Measurements from ENCODE around the gene ZNF629. TPM values are rescaled to one million over a fixed set of nuclear protein-coding genes. Genes with fewer than 3 reads are reported as not detected.

The ZNF629 gene
- total and polyA plus RNA-seq, 2 of the 4 experiments (the other 2 are of a cell fraction): 7.3 to 9.1 TPM

DNA sequence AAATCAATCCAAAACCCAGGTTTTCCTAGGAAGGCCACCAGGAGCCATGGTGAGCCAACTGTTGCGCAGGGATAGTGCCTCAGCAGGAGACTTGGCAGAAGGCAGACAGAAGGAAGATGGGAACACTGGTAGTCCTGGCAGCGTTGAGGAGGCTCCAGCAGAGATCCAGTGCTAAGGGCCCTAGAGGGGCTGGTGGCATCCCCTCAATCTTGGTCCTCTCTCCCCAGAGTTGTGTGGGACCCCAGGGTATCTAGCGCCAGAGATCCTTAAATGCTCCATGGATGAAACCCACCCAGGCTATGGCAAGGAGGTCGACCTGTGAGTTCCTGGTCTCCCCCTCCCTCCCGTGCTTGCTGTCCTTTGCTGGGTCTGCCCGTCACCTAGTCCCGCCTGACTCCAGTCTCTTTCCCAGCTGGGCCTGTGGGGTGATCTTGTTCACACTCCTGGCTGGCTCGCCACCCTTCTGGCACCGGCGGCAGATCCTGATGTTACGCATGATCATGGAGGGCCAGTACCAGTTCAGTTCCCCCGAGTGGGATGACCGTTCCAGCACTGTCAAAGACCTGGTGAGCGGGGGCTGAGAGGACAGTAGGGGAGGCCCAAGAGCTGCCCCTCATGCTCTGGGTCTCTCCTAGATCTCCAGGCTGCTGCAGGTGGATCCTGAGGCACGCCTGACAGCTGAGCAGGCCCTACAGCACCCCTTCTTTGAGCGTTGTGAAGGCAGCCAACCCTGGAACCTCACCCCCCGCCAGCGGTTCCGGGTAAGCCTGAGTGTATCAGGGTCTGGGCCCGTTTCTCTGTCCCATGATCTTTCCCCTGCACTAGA lies 30.8 kb downstream of the ZNF629 start:
- Histone ChIP-seq H3K9me3 (ENCODE audit: control insufficient read depth, insufficient read depth, low read length) (no peaks in the 10 kb centered on the region), H3K4me3 (ENCODE audit: insufficient read depth, low read depth, low read length) (no peak overlapping the region), H3K27me3 (ENCODE audit: control insufficient read depth, insufficient read depth, low read length) (no peaks in the 10 kb centered on the region), H2AFZ (replicated peaks; ENCODE audit: low read length, poor library complexity) (no peak overlapping the region), H2AK5ac (ENCODE audit: low read depth, low read length) (no peak overlapping the region), H3K79me1 (ENCODE audit: low read depth in 1 of 2, low read length in 2 of 2) (peaks cover 4 to 22% of the 10 kb centered on the region in 2 experiments), H3K4me2 (ENCODE audit: low read depth, low read length) (no peak overlapping the region), H4K20me1 (ENCODE audit: insufficient read depth, low read length) (no peaks in the 10 kb centered on the region), H3K56ac (ENCODE audit: extremely low read depth, insufficient read depth, low read length) (no peak overlapping the region), H3K4me1 (ENCODE audit: control insufficient read depth, insufficient read depth, low read length) (peaks cover 5% of the 10 kb centered on the region), H2BK20ac (ENCODE audit: low read depth, low read length) (no peak overlapping the region), H2AK9ac (replicated peaks; ENCODE audit: low read depth, low read length, poor library complexity) (no peak overlapping the region), H3K9me1 (ENCODE audit: insufficient read depth, low read length) (0 out of 2 replicates have a peak, but pooled peaks cover 4% of the 10 kb centered on the region), H2BK5ac (ENCODE audit: low read depth, low read length, poor library complexity, severe bottlenecking) (no peak overlapping the region), H3K27ac (ENCODE audit: insufficient read depth, low read length) (no peak overlapping the region), H3K9ac (ENCODE audit: low read depth, low read length) (no peak overlapping the region), H3K4ac (ENCODE audit: low read depth, low read length) (no peak overlapping the region), H3K14ac (replicated peaks; ENCODE audit: low read depth, low read length) (no peak overlapping the region), H3K36me3 (ENCODE audit: control insufficient read depth, insufficient read depth, low read length) (peaks cover 37% of the 10 kb centered on the region), H2BK15ac (ENCODE audit: low read depth, low read length) (no peak overlapping the region), H3K23ac (ENCODE audit: low read depth, low read length) (no peak overlapping the region), H2BK120ac (ENCODE audit: low read depth, low read length) (no peak overlapping the region), H4K5ac (ENCODE audit: low read depth, low read length) (no peak overlapping the region), H4K8ac (ENCODE audit: low read depth in 2 of 2, low read length in 2 of 2) (no peak overlapping the region), H4K91ac (ENCODE audit: insufficient read depth, low read depth, low read length) (no peak overlapping the region), H3K18ac (ENCODE audit: low read depth, low read length) (no peak overlapping the region)
- ChIA-PET POLR2A (ENCODE audit: unreplicated experiment) (no interaction called here), CTCF (no interaction called here)
- no TSS peak for BruUV-seq (replicated peaks)
- intact Hi-C loops (cut with micrococcal nuclease): no loop called here
- DNase-seq (no peak), ATAC-seq (ENCODE audit: low read depth) (no peak)
- WGBS, 2 experiments (ENCODE audit: extremely low coverage in 2 of 2, insufficient read length in 1 of 2): 98% methylated on average over 13 of the region's 20 CpGs; no CpG with 5 or more reads in 1 of the 2 experiments
- dilution Hi-C loops (cut with HindIII; ENCODE audit: low sequenced_read_pairs, unreplicated experiment): no loop called here
- in situ Hi-C loops (cut with MboI; ENCODE audit: low sequenced_read_pairs): no loop called here
- no peak for TF ChIP-seq MAZ (IDR thresholded peaks at IDR 0.05; ENCODE audit: borderline replicate concordance, low read depth, low read length)
- no peak for TF ChIP-seq MXI1 (IDR thresholded peaks at IDR 0.05; ENCODE audit: borderline replicate concordance, low read depth, low read length)
- no peak for TF ChIP-seq MAFK (IDR thresholded peaks at IDR 0.05; ENCODE audit: low read depth, low read length)
- TF ChIP-seq, protein P1, sequence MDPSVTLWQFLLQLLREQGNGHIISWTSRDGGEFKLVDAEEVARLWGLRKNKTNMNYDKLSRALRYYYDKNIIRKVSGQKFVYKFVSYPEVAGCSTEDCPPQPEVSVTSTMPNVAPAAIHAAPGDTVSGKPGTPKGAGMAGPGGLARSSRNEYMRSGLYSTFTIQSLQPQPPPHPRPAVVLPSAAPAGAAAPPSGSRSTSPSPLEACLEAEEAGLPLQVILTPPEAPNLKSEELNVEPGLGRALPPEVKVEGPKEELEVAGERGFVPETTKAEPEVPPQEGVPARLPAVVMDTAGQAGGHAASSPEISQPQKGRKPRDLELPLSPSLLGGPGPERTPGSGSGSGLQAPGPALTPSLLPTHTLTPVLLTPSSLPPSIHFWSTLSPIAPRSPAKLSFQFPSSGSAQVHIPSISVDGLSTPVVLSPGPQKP (IDR thresholded peaks at IDR 0.05; ENCODE audit: borderline replicate concordance, low read depth, low read length): no peak
- no peak for TF ChIP-seq SMC3 (IDR thresholded peaks at IDR 0.05; ENCODE audit: low read depth, low read length)
- no peak for TF ChIP-seq BHLHE40 (IDR thresholded peaks at IDR 0.05; ENCODE audit: low read depth, low read length)
- TF ChIP-seq CEBPB (IDR thresholded peaks at IDR 0.05; ENCODE audit: low read depth, low read length): no peak
- TF ChIP-seq FOS (IDR thresholded peaks at IDR 0.05; ENCODE audit: low read depth, low read length): no peak
- TF ChIP-seq NFE2L2 (IDR thresholded peaks at IDR 0.05; ENCODE audit: low read depth, low read length): no peak
- TF ChIP-seq RAD21 (IDR thresholded peaks at IDR 0.05; ENCODE audit: low read length): no peak
- TF ChIP-seq, protein P2, sequence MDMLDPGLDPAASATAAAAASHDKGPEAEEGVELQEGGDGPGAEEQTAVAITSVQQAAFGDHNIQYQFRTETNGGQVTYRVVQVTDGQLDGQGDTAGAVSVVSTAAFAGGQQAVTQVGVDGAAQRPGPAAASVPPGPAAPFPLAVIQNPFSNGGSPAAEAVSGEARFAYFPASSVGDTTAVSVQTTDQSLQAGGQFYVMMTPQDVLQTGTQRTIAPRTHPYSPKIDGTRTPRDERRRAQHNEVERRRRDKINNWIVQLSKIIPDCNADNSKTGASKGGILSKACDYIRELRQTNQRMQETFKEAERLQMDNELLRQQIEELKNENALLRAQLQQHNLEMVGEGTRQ (IDR thresholded peaks at IDR 0.05; ENCODE audit: low read depth, low read length): no peak
- TF ChIP-seq, protein P3, sequence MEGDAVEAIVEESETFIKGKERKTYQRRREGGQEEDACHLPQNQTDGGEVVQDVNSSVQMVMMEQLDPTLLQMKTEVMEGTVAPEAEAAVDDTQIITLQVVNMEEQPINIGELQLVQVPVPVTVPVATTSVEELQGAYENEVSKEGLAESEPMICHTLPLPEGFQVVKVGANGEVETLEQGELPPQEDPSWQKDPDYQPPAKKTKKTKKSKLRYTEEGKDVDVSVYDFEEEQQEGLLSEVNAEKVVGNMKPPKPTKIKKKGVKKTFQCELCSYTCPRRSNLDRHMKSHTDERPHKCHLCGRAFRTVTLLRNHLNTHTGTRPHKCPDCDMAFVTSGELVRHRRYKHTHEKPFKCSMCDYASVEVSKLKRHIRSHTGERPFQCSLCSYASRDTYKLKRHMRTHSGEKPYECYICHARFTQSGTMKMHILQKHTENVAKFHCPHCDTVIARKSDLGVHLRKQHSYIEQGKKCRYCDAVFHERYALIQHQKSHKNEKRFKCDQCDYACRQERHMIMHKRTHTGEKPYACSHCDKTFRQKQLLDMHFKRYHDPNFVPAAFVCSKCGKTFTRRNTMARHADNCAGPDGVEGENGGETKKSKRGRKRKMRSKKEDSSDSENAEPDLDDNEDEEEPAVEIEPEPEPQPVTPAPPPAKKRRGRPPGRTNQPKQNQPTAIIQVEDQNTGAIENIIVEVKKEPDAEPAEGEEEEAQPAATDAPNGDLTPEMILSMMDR (conservative IDR thresholded peaks at IDR 0.05; ENCODE audit: low read depth, low read length): no peak
- no peak for TF ChIP-seq RFX5 (IDR thresholded peaks at IDR 0.05; ENCODE audit: low read depth, low read length)
- TF ChIP-seq RCOR1 (IDR thresholded peaks at IDR 0.05; ENCODE audit: insufficient replicate concordance, low read length): no peak
- no peak for TF ChIP-seq POLR2A (IDR thresholded peaks at IDR 0.05; ENCODE audit: low read depth, low read length)

All from IMR-90 (cell line).